AG09319 (cell line): ENCODE data around the gene SLIT2.

Experiments
- DNase-seq: peaks from one replicate; pipeline ENCODE4 v3.0.0-alpha.2; 2010; ENCODE audit warnings: low read depth; ENCODE audit errors: extremely low read depth
- CTCF ChIP-seq: IDR thresholded peaks from 2 replicates; pipeline ENCODE4 v1.5.1; 2011; ENCODE audit warnings: low read depth, mild to moderate bottlenecking, inconsistent platforms, low read length, moderate library complexity

The SLIT2 gene

GRCh38 chr4:20287246-20287645 is 35.5 kb downstream of the SLIT2 start:
- no peak for DNase-seq
- TF ChIP-seq CTCF, result no peak

- no peak for TF ChIP-seq CTCF
Measured at GRCh38 chr4:20288047-20288650, 36.4 kb downstream of the SLIT2 start.

GRCh38 chr4:20288846-20289512 is 37.3 kb downstream of the SLIT2 start:
- DNase-seq, result no peak
- TF ChIP-seq CTCF, result no peak

More at GRCh38 chr4:20288047-20288650, 36.4 kb downstream of the SLIT2 start:
- no peak for DNase-seq

GRCh38 chr4:20289782-20290181 is 38.1 kb downstream of the SLIT2 start:
- no peak for DNase-seq
- no peak for TF ChIP-seq CTCF

GRCh38 chr4:20292739-20293138 is 41.0 kb downstream of the SLIT2 start:
- no peak for TF ChIP-seq CTCF
- no peak for DNase-seq

- no peak for DNase-seq
Measured at GRCh38 chr4:20297261-20297660, 45.6 kb downstream of the SLIT2 start.

More at GRCh38 chr4:20297261-20297660, 45.6 kb downstream of the SLIT2 start:
- no peak for TF ChIP-seq CTCF
